ENCODE data around the gene LPCAT2. TPM values are rescaled to one million over a fixed set of nuclear protein-coding genes. Genes with fewer than 3 reads are reported as not detected.

Gene LPCAT2
- total RNA-seq, 2 donors from 2014 or later: 10.8 to 13.6 TPM

DNA sequence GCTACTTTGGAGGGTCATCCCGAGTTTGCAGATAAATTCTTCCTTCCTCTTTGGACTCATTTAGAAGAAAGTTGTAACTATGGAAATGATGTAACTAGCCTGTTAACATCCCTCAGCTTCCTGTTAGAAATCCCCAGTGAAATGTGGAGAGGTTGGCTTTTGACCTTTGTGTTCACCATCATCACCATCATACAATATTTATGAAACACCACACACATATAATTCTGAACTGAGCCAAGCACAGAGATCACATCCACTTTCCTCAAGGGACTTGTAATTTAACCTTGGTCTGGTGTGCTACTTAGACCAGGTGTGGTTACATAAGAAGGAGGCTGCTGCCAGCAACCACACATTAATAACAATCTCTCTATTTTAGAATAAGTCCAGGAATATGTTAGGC lies 60.2 kb downstream of the LPCAT2 start:
- no peaks in the 10 kb centered on the region for H3K9me3 ChIP-seq
- no peak overlapping the region for H3K4me3 ChIP-seq
- no peaks in the 10 kb centered on the region for H3K27me3 ChIP-seq (replicated peaks; ENCODE audit: insufficient read depth)
- intact Hi-C loops (cut with DNase I): no loop called here
- H3K36me3 ChIP-seq: no peaks in the 10 kb centered on the region
- DNase-seq (ENCODE audit: low spot score): no peak
- TF ChIP-seq CTCF (IDR thresholded peaks at IDR 0.05) (no peak), POLR2A (IDR thresholded peaks at IDR 0.05) (no peak), POLR2AphosphoS5 (IDR thresholded peaks at IDR 0.05) (no peak)
- peak overlapping the region in 1 of 2 donors; percentile 31 for H3K27ac ChIP-seq
- WGBS: 23% methylated on average over 1 of the region's 1 CpG
- no peaks in the 10 kb centered on the region for H3K4me1 ChIP-seq (replicated peaks)

- Histone ChIP-seq H3K36me3 (no peaks in the 10 kb centered on the region), H3K27ac (no peak overlapping the region), H3K4me3 (no peak overlapping the region), H3K4me1 (replicated peaks) (no peaks in the 10 kb centered on the region), H3K27me3 (replicated peaks; ENCODE audit: insufficient read depth) (no peaks in the 10 kb centered on the region), H3K9me3 (no peaks in the 10 kb centered on the region)
- no peak for DNase-seq (ENCODE audit: low spot score)
- TF ChIP-seq CTCF (IDR thresholded peaks at IDR 0.05) (no peak), POLR2AphosphoS5 (IDR thresholded peaks at IDR 0.05) (no peak), POLR2A (IDR thresholded peaks at IDR 0.05) (no peak)
- intact Hi-C loops (cut with DNase I): no loop called here
- WGBS: 69% methylated on average over 5 of the region's 5 CpGs
Measured at GRCh38 chr16:55570159-55570558, 61.3 kb downstream of the LPCAT2 start.

DNA sequence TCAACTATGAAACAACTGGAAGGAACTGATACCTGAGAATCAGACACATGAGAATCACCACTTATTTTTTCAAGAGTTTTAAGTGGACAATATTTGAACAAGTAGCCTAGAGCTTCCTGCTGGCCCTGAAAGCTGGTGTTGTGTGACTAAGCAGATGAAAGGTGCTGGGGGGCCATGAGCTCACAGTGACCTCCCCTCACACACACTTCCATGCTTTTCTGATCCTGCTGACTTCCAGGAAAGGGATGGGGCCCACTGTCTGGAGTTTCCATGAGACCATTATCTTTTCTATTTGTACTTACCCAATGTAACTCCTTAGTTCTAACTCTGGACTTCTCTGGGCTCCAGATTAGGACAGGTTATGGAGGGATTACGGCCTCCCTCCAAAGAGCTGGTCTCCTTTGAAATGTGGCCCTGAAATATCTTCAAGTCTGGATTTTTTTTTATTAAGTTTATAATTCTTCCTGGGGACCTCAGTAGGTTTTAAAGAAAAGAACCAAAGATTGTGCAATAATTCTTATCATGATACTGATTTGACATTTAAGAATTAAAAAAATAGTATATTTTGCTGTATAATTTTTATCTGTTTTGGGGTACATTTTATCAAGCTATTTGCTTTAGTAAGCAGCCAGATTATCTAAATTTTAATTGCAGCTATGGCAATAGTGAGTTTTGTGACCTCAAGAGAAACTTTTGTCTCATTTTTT lies 62.5 kb downstream of the LPCAT2 start:
- no peak for DNase-seq (ENCODE audit: low spot score)
- H3K27me3 ChIP-seq (replicated peaks; ENCODE audit: insufficient read depth): no peaks in the 10 kb centered on the region
- no peaks in the 10 kb centered on the region for H3K9me3 ChIP-seq
- no peaks in the 10 kb centered on the region for H3K36me3 ChIP-seq
- H3K4me3 ChIP-seq: no peak overlapping the region
- 30% methylated on average over 1 of the region's 1 CpG for WGBS
- TF ChIP-seq CTCF (IDR thresholded peaks at IDR 0.05) (no peak), POLR2AphosphoS5 (IDR thresholded peaks at IDR 0.05) (no peak), POLR2A (IDR thresholded peaks at IDR 0.05) (no peak)
- intact Hi-C loops (cut with DNase I): no loop called here
- no peaks in the 10 kb centered on the region for H3K4me1 ChIP-seq (replicated peaks)
- no peak overlapping the region for H3K27ac ChIP-seq

- Histone ChIP-seq H3K9me3 (no peaks in the 10 kb centered on the region), H3K36me3 (no peaks in the 10 kb centered on the region), H3K27ac (no peak overlapping the region), H3K27me3 (replicated peaks; ENCODE audit: insufficient read depth) (no peaks in the 10 kb centered on the region), H3K4me3 (no peak overlapping the region), H3K4me1 (replicated peaks) (no peaks in the 10 kb centered on the region)
- no peak for DNase-seq (ENCODE audit: low spot score)
- WGBS: 84% methylated on average over 4 of the region's 4 CpGs
- intact Hi-C loops (cut with DNase I): no loop called here
- TF ChIP-seq POLR2AphosphoS5 (IDR thresholded peaks at IDR 0.05): no peak
Measured at GRCh38 chr16:55572439-55572838, 63.6 kb downstream of the LPCAT2 start.

GRCh38 chr16:55574811-55575210 lies 65.9 kb downstream of the LPCAT2 start:
- no peaks in the 10 kb centered on the region for H3K9me3 ChIP-seq
- no peaks in the 10 kb centered on the region for H3K36me3 ChIP-seq
- H3K4me3 ChIP-seq: no peak overlapping the region
- H3K27ac ChIP-seq: no peak overlapping the region
- WGBS: 86% methylated on average over 2 of the region's 2 CpGs
- no peaks in the 10 kb centered on the region for H3K4me1 ChIP-seq (replicated peaks)
- DNase-seq (ENCODE audit: low spot score): no peak
- intact Hi-C loops (cut with DNase I): no loop called here
- TF ChIP-seq POLR2A (IDR thresholded peaks at IDR 0.05): no peak
- no peak for TF ChIP-seq POLR2AphosphoS5 (IDR thresholded peaks at IDR 0.05)
- no peak for TF ChIP-seq CTCF (IDR thresholded peaks at IDR 0.05)
- no peaks in the 10 kb centered on the region for H3K27me3 ChIP-seq (replicated peaks; ENCODE audit: insufficient read depth)
